Neural cell (in vitro differentiated cells): Measurements from ENCODE around the gene ALDH16A1. TPM values are rescaled to one million over a fixed set of nuclear protein-coding genes. Genes with fewer than 3 reads are reported as not detected.

Source experiments
- H2AFZ ChIP-seq: fragments of 200-600, 300-800 bp; sonication (generic), shearing (Covaris generic); 2 replicates; pipeline ENCODE4 v1.6.0; 2014; ENCODE audit warnings: low read depth, mild to moderate bottlenecking, antibody characterized with exemption, low read length, moderate library complexity
- H3F3A ChIP-seq: fragments of 200-600 bp; shearing (Covaris generic); 2 replicates; pipeline ENCODE4 v1.6.1; 2016; ENCODE audit warnings: mild to moderate bottlenecking, moderate library complexity, mixed read lengths, antibody characterized with exemption, low read length; ENCODE audit not compliant: insufficient read depth, poor library complexity, severe bottlenecking
- H3K27ac ChIP-seq: fragments of 200-600, 300-800 bp; sonication (generic), shearing (Covaris generic); 2 replicates; pipeline ENCODE4 v1.5.1; 2014; ENCODE audit warnings: mild to moderate bottlenecking, low read length, moderate library complexity
- H3K27me3 ChIP-seq: fragments of 300-800, 200-600 bp; sonication (generic), shearing (Covaris generic); 2 replicates; pipeline ENCODE4 v1.6.0; 2014; ENCODE audit warnings: mild to moderate bottlenecking, low read depth, low read length, moderate library complexity; ENCODE audit not compliant: insufficient read depth
- H3K36me3 ChIP-seq: fragments of 300-800, 200-600 bp; sonication (generic), shearing (Covaris generic); 2 replicates; pipeline ENCODE4 v1.5.1; 2014; ENCODE audit warnings: mild to moderate bottlenecking, antibody characterized with exemption, low read length, moderate library complexity; ENCODE audit not compliant: insufficient read depth
- H3K4me2 ChIP-seq: fragments of 300-800, 200-600 bp; sonication (generic), shearing (Covaris generic); 2 replicates; pipeline ENCODE4 v1.6.0; 2014; ENCODE audit warnings: mild to moderate bottlenecking, low read length
- H3K4me3 ChIP-seq: fragments of 300-800, 200-600 bp; sonication (generic), shearing (Covaris generic); 2 replicates; pipeline ENCODE4 v1.5.1; 2014; ENCODE audit warnings: mild to moderate bottlenecking, low read length, moderate library complexity
- H3K79me2 ChIP-seq: fragments of 200-600 bp; shearing (Covaris generic); replicated peaks from 2 replicates; pipeline ENCODE4 v1.6.0; 2014; ENCODE audit warnings: mild to moderate bottlenecking, low read length, moderate library complexity; ENCODE audit not compliant: insufficient read depth
- H3K9ac ChIP-seq: fragments of 300-800, 200-600 bp; sonication (generic), shearing (Covaris generic); 2 replicates; pipeline ENCODE4 v1.6.1; 2016; ENCODE audit warnings: mild to moderate bottlenecking, low read length, mixed read lengths
- H3K9me2 ChIP-seq: fragments of 200-600 bp; shearing (Covaris generic); 2 replicates; pipeline ENCODE4 v1.6.1; 2016; ENCODE audit warnings: mild to moderate bottlenecking, low read length, mixed read lengths; ENCODE audit not compliant: insufficient read depth
- H3K9me3 ChIP-seq: fragments of 200-600, 300-800 bp; sonication (generic), shearing (Covaris generic); 2 replicates; pipeline ENCODE4 v1.6.1; 2016; ENCODE audit warnings: mild to moderate bottlenecking, mixed run types, low read length, moderate library complexity, mixed read lengths
- H4K20me1 ChIP-seq: fragments of 200-600 bp; shearing (Covaris generic); 2 replicates; pipeline ENCODE4 v1.6.1; 2016; ENCODE audit warnings: mild to moderate bottlenecking, mixed run types; ENCODE audit not compliant: insufficient read depth
- CTCF ChIP-seq: fragments of 450-650 bp; IDR thresholded peaks from 2 replicates; pipeline ENCODE4 v1.5.1; 2014; ENCODE audit warnings: antibody characterized with exemption, mild to moderate bottlenecking, moderate library complexity; ENCODE audit not compliant: poor library complexity, severe bottlenecking
- EP300 ChIP-seq: fragments of 450-650 bp; conservative IDR thresholded peaks from 2 replicates; pipeline ENCODE4 v1.6.1; 2014; ENCODE audit warnings: antibody characterized with exemption, mild to moderate bottlenecking, moderate library complexity; ENCODE audit not compliant: poor library complexity, severe bottlenecking
- EZH2 ChIP-seq: fragments of 200-600, 300-800 bp; shearing (Covaris generic), sonication (generic); IDR thresholded peaks from 2 replicates; pipeline ENCODE4 v1.6.1; 2014; ENCODE audit warnings: antibody characterized with exemption, low read length, borderline replicate concordance, mild to moderate bottlenecking; ENCODE audit not compliant: insufficient read depth, poor library complexity, severe bottlenecking
- MXI1 ChIP-seq: fragments of 450-650 bp; conservative IDR thresholded peaks from 2 replicates; pipeline ENCODE4 v1.6.1; 2014; ENCODE audit warnings: antibody characterized with exemption, mild to moderate bottlenecking; ENCODE audit not compliant: poor library complexity, severe bottlenecking
- POLR2AphosphoS5 ChIP-seq: IDR thresholded peaks from 2 replicates; pipeline ENCODE4 v1.6.1; 2012
- RAD21 ChIP-seq: fragments of 450-650 bp; conservative IDR thresholded peaks from 2 replicates; pipeline ENCODE4 v1.6.1; 2014; ENCODE audit warnings: antibody characterized with exemption, mild to moderate bottlenecking, moderate library complexity
- REST ChIP-seq: IDR thresholded peaks from 2 replicates; pipeline ENCODE4 v1.6.1; 2012; ENCODE audit warnings: borderline replicate concordance
- SMC3 ChIP-seq: fragments of 450-650 bp; conservative IDR thresholded peaks from 2 replicates; pipeline ENCODE4 v1.6.1; 2014; ENCODE audit warnings: antibody characterized with exemption, mild to moderate bottlenecking, moderate library complexity; ENCODE audit not compliant: poor library complexity
- TAF1 ChIP-seq: IDR thresholded peaks from 2 replicates; pipeline ENCODE4 v1.6.1; 2012; ENCODE audit warnings: low read depth
- polyA plus RNA-seq: library from polyadenylated mRNA; depleted of rRNA; stranded (reverse); fragments of >200 nt; gene quantifications from 2 replicates; pipeline ENCODE4 v1.2.3, GENCODE V29; 2014

The ALDH16A1 gene
- polyA plus RNA-seq, 1 donor from 2014 or later: 13.5 TPM

GRCh38 chr19:49473868-49474541, 21.0 kb downstream of the ALDH16A1 start, which contains the start of gene FLT3LG:
FLT3LG (plus strand) TSS chr19:49474215; CDS start chr19:49474640, 425 bp downstream.
- Histone ChIP-seq H3K9me3 (no peaks in the 10 kb centered on the region), H3K9ac (no peak within 1 kb of the TSS), H3K4me3 (no peak within 1 kb of the TSS), H2AFZ (no peak within 1 kb of the TSS), H3K27ac (no peak within 1 kb of the TSS), H3K27me3 (peaks cover 4% of the 10 kb centered on the region), H3K36me3 (no peaks in the 10 kb centered on the region), H4K20me1 (no peaks in the 10 kb centered on the region), H3F3A (no peaks in the 10 kb centered on the region), H3K4me2 (no peak within 1 kb of the TSS), H3K79me2 (no peaks in the 10 kb centered on the region), H3K9me2 (no peaks in the 10 kb centered on the region)
- TF ChIP-seq TAF1 (no peak), MXI1 (no peak), EP300 (no peak), EZH2 (no peak), RAD21 (no peak), SMC3 (no peak), CTCF (peak; percentile 44), REST (no peak)

- no peak overlapping the region for H3K9ac ChIP-seq
- H3K4me3 ChIP-seq: no peak overlapping the region
Measured at GRCh38 chr19:49474542-49474924, 21.5 kb downstream of the ALDH16A1 start.

More at GRCh38 chr19:49474542-49474924, 21.5 kb downstream of the ALDH16A1 start:
- Histone ChIP-seq H3K79me2 (no peaks in the 10 kb centered on the region), H3K9me3 (no peaks in the 10 kb centered on the region), H2AFZ (no peak overlapping the region), H3K4me2 (no peak overlapping the region), H3K9me2 (no peaks in the 10 kb centered on the region), H3F3A (no peaks in the 10 kb centered on the region), H3K36me3 (no peaks in the 10 kb centered on the region), H3K27ac (no peak overlapping the region), H4K20me1 (no peaks in the 10 kb centered on the region), H3K27me3 (peaks cover 4% of the 10 kb centered on the region)
- TF ChIP-seq REST (no peak), POLR2AphosphoS5 (no peak), MXI1 (no peak), SMC3 (no peak), EZH2 (no peak), EP300 (no peak), RAD21 (no peak), CTCF (no peak), TAF1 (no peak)
